GM15510 (cell line): ENCODE results near the gene CBFB.

ENCODE experiments used
- POLR2A ChIP-seq: IDR thresholded peaks from 3 replicates; pipeline ENCODE4 v1.6.1; 2011; ENCODE audit warnings: borderline replicate concordance; ENCODE audit not compliant: insufficient read length; ENCODE audit errors: extremely low read depth

Gene CBFB

DNA sequence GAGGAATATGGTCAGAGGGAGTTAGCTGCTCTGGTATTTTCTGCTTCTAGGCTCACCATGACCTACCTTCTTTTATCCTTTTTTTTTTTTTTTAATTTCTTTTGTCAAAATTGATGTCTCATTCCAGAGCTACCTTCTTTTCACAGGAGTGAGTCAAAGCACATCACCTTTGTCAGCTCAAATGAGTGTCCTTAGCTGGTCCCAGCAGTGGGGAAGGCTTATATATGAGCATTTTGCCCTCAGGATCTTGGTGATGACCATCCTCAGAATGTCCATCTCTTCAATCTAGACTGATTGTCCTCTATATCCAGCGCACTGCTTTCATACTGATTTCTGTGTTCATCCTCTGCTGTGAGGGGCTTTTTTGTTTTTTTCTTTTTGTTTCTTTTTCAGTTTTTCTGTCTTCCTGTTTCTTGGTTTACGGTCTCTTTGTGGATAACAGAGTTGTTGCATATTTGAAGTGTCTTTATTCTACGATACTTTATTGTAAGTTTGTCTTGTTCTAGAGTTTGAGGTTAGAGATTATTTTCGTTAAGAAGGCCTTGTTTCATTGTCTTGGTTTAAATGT is 24.9 kb downstream of the CBFB start:
- TF ChIP-seq POLR2A, result no peak

DNA sequence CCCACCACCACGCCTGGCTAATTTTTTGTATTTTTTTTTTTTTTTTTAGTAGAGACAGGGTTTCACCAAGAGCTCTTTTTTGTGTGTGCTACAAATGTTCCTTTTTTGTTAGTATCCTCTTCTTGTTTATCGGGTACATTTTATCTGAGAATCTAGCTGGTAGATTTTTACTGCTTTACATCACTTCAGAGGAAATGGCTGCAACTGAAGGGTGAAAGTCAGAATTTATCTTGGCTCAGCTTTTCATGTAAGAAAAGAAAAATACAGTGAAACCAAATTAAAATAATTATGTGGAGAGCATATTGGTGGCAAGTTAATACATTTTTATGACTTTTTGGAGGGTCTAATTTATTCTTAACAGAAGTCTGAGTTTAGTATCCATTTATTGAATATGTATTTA is 26.0 kb downstream of the CBFB start:
- no peak for TF ChIP-seq POLR2A

- no peak for TF ChIP-seq POLR2A
Observed at GRCh38 chr16:67055712-67056487, 27.0 kb downstream of the CBFB start.

GRCh38 chr16:67063008-67063407 is 34.1 kb downstream of the CBFB start:
- no peak for TF ChIP-seq POLR2A

DNA sequence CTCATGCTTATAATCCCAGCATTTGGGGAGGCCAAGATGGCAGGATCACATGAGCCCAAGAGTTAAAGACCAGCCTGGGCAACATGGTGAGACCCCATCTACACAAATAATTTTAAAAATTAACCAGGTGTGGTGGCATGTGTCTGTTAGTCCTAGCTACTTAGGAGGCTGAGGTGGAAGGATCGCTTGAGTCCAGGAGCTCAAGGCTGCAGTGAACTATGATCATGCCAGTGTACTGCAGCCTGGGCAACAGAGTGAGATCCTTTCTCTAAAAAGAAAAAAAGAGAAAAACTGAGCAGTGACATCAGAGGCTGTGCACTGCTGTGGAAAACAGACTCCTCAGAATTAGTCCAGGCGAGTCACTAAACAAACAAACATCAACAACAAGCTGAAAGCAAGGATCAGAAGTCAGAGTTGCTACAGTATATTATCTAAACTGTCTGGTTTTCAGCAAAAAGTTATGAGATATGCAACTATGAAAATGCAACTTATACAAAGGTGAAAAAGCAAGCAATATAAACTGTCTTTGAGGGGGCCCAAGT is 39.3 kb downstream of the CBFB start:
- no peak for TF ChIP-seq POLR2A

- TF ChIP-seq POLR2A, result no peak
Observed at GRCh38 chr16:67071476-67072048, 42.6 kb downstream of the CBFB start.

- TF ChIP-seq POLR2A, result no peak
Observed at GRCh38 chr16:67075331-67075730, 46.4 kb downstream of the CBFB start.

- no peak for TF ChIP-seq POLR2A
Observed at GRCh38 chr16:67077871-67078270, 48.9 kb downstream of the CBFB start.

GRCh38 chr16:67082100-67082499 is 53.2 kb downstream of the CBFB start:
- no peak for TF ChIP-seq POLR2A

- TF ChIP-seq POLR2A, result no peak
Observed at GRCh38 chr16:67082891-67083290, 53.9 kb downstream of the CBFB start.

GRCh38 chr16:67084345-67085028 is 55.5 kb downstream of the CBFB start:
- no peak for TF ChIP-seq POLR2A

GRCh38 chr16:67086822-67087221 is 57.9 kb downstream of the CBFB start:
- TF ChIP-seq POLR2A, result no peak

DNA sequence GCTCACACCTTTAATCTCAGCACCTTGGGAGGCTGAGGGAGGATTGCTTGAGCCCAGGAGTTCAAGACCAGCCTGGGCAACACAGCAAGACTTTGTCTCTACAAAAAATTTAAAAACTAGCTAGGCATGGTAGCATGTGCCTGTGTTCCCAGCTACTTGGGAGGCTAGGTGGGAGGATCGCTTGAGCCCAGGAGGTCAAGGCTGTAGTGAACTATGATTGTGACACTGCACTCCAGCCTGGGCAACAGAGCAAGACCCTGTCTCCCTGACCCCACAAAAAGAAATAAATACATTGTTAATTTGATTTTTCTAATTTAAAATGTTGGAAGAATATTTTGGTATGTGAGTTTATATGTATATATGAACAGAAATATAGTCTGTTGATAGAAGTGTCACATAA is 58.3 kb downstream of the CBFB start:
- TF ChIP-seq POLR2A, result no peak

- TF ChIP-seq POLR2A, result no peak
Observed at GRCh38 chr16:67087803-67088202, 58.9 kb downstream of the CBFB start.

DNA sequence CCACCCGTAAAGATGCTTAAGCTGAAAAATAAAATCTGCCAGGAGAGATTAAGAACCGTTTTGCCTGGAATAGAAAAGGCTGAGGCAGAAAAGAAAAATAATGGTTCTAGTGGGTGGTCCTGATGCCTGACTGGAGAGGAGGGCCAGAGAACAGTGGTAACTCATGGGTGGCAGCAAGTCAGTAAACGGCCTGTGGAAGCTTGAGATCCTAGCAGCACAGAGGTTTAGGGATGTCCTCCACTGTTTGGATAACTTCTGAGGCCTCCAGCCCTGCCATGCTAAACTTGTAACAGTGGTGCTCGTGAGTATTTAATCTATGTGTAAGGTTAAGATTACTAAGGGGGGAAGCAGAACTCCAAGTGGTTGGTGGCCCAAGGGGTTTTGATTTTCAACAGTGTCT is 59.6 kb downstream of the CBFB start:
- TF ChIP-seq POLR2A, result no peak
